NT2/D1 (cell line): ENCODE measurements around the gene FBXW7.

Source experiments
- SUZ12 ChIP-seq: IDR thresholded peaks from 2 replicates; pipeline ENCODE4 v1.6.1; 2011; ENCODE audit not compliant: insufficient read length, insufficient read depth; ENCODE audit errors: extremely low read depth
- YY1 ChIP-seq: IDR thresholded peaks from 2 replicates; pipeline ENCODE4 v1.6.1; 2011; ENCODE audit not compliant: insufficient read length, insufficient read depth
- ZNF274 ChIP-seq: IDR thresholded peaks from 2 replicates; pipeline ENCODE4 v1.6.1; 2011; ENCODE audit warnings: mild to moderate bottlenecking, low read depth, low read length

DNA sequence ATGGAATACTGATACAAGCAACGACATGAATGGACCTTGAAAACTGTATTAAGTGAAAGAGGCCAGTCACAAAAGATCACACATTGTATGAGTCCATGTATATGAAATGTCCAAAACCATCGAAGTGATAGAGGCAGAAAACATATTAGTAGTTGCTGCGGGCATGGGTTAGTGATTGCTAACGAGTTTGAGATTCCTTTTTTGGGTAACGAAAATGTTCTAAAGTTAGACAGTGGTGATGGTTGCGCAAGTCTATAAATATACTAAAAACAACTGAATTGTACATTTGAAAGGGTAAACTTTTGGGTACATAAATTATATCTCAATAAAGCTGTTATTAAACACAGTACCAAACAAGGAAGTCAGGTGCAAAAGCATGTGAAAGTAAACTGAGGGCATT, 234.5 kb downstream of the FBXW7 start:
- TF ChIP-seq ZNF274, result no peak
- no peak for TF ChIP-seq YY1
- TF ChIP-seq SUZ12, result no peak
